Karpas-422 (cell line): Measurements from ENCODE around the gene FRG2B. TPM values are rescaled to one million over a fixed set of nuclear protein-coding genes. Genes with fewer than 3 reads are reported as not detected.
"Not testable (repeated sequence)": the region's sequence is repeated elsewhere in the genome, so short reads cannot be mapped to it uniquely, and the experiment has no call there.

ENCODE experiments used
- DNase-seq: peaks from one replicate; pipeline ENCODE4 v3.0.0-alpha.2; 2015
- H2AFZ ChIP-seq: fragments of 200-600 bp; sonication (generic); 2 replicates; pipeline ENCODE4 v1.6.1; 2014; ENCODE audit warnings: antibody characterized with exemption, low read length, mixed read lengths
- H3K27ac ChIP-seq: fragments of 200-600 bp; sonication (generic); 2 replicates; pipeline ENCODE4 v1.5.1; 2014; ENCODE audit warnings: mild to moderate bottlenecking, low read length, moderate library complexity
- H3K27me3 ChIP-seq: fragments of 200-600 bp; sonication (generic); 2 replicates; pipeline ENCODE4 v1.6.1; 2014; ENCODE audit warnings: low read length, mixed read lengths
- H3K36me3 ChIP-seq: fragments of 200-600 bp; sonication (generic); 2 replicates; pipeline ENCODE4 v1.6.1; 2014; ENCODE audit warnings: low read length, mixed read lengths; ENCODE audit not compliant: insufficient read depth
- H3K4me1 ChIP-seq: fragments of 200-600 bp; sonication (generic); 2 replicates; pipeline ENCODE4 v1.6.1; 2014; ENCODE audit warnings: mild to moderate bottlenecking, low read length, mixed read lengths
- H3K4me2 ChIP-seq: fragments of 200-600 bp; sonication (generic); 2 replicates; pipeline ENCODE4 v1.6.1; 2014; ENCODE audit warnings: low read length, low read depth, mild to moderate bottlenecking; ENCODE audit not compliant: poor library complexity, severe bottlenecking
- H3K4me3 ChIP-seq: fragments of 200-600 bp; sonication (generic); 2 replicates; pipeline ENCODE4 v1.5.1; 2014; ENCODE audit warnings: mild to moderate bottlenecking, antibody characterized with exemption, low read length, mixed read lengths
- H3K79me2 ChIP-seq: fragments of 200-600 bp; sonication (generic); 2 replicates; pipeline ENCODE4 v1.6.1; 2014; ENCODE audit warnings: mild to moderate bottlenecking, low read length, mixed read lengths
- H3K9ac ChIP-seq: fragments of 200-600 bp; sonication (generic); 2 replicates; pipeline ENCODE4 v1.6.0; 2014; ENCODE audit warnings: low read length
- H3K9me2 ChIP-seq: fragments of 200-600 bp; sonication (generic), shearing (Covaris generic); replicated peaks from 2 replicates; pipeline ENCODE4 v1.6.0; 2014; ENCODE audit warnings: mild to moderate bottlenecking, low read length, moderate library complexity; ENCODE audit not compliant: insufficient read depth
- H3K9me3 ChIP-seq: fragments of 300-700, 200-600 bp; sonication (generic); 2 replicates; pipeline ENCODE4 v1.6.1; 2014; ENCODE audit warnings: low read length, mixed read lengths
- H4K20me1 ChIP-seq: fragments of 200-600 bp; sonication (generic); 2 replicates; pipeline ENCODE4 v1.6.1; 2014; ENCODE audit warnings: mild to moderate bottlenecking, antibody characterized with exemption, low read length, low read depth; ENCODE audit not compliant: insufficient read depth
- total RNA-seq: library from RNA; depleted of rRNA; stranded (reverse); fragments of >200 nt; shearing (Covaris generic); gene quantifications from 2 replicates; pipeline ENCODE4 v1.2.3, GENCODE V29; 2014; ENCODE audit warnings: low replicate concordance

FRG2B gene
- total RNA-seq, 1 experiment from 2014 or later: not detected

GRCh38 chr10:133613699-133614098, 12.9 kb downstream of the FRG2B start:
- Histone ChIP-seq H3K4me2 (no peak overlapping the region), H4K20me1 (no peaks in the 10 kb centered on the region), H3K4me3 (no peak overlapping the region), H2AFZ (no peak overlapping the region), H3K9me2 (no peaks in the 10 kb centered on the region), H3K27ac (no peak overlapping the region), H3K27me3 (no peaks in the 10 kb centered on the region), H3K79me2 (no peaks in the 10 kb centered on the region), H3K9me3 (no peaks in the 10 kb centered on the region), H3K9ac (no peak overlapping the region), H3K4me1 (no peaks in the 10 kb centered on the region), H3K36me3 (no peaks in the 10 kb centered on the region)
- DNase-seq: no peak

- Histone ChIP-seq H3K9me2 (no peaks in the 10 kb centered on the region), H4K20me1 (no peaks in the 10 kb centered on the region), H3K9me3 (peaks cover 15% of the 10 kb centered on the region; the same call in 1 of the 2 replicates), H3K27ac (no peak overlapping the region), H3K4me2 (no peak overlapping the region), H3K4me3 (no peak overlapping the region), H3K79me2 (no peaks in the 10 kb centered on the region), H2AFZ (no peak overlapping the region), H3K9ac (no peak overlapping the region), H3K27me3 (no peaks in the 10 kb centered on the region), H3K4me1 (no peaks in the 10 kb centered on the region), H3K36me3 (no peaks in the 10 kb centered on the region)
- no peak for DNase-seq
Measured at GRCh38 chr10:133611079-133611478, 15.5 kb downstream of the FRG2B start.

GRCh38 chr10:133608855-133609254, 17.7 kb downstream of the FRG2B start:
- Histone ChIP-seq H3K36me3 (no peaks in the 10 kb centered on the region), H3K27me3 (no peaks in the 10 kb centered on the region), H3K79me2 (no peaks in the 10 kb centered on the region), H3K4me3 (no peak overlapping the region), H3K27ac (no peak overlapping the region), H3K4me1 (no peaks in the 10 kb centered on the region), H3K9me3 (peaks cover 15% of the 10 kb centered on the region; the same call in 1 of the 2 replicates), H3K9me2 (no peaks in the 10 kb centered on the region), H3K4me2 (no peak overlapping the region), H4K20me1 (no peaks in the 10 kb centered on the region), H3K9ac (no peak overlapping the region), H2AFZ (no peak overlapping the region)
- DNase-seq: peak; percentile 46

- not testable (repeated sequence) for H3K4me2 ChIP-seq, H3K36me3 ChIP-seq, DNase-seq, H3K4me1 ChIP-seq, H3K9ac ChIP-seq, H3K27me3 ChIP-seq, H3K79me2 ChIP-seq, H2AFZ ChIP-seq, H4K20me1 ChIP-seq, H3K4me3 ChIP-seq, H3K9me2 ChIP-seq, H3K27ac ChIP-seq
- peaks cover 15% of the 10 kb centered on the region; the same call in 1 of the 2 replicates for H3K9me3 ChIP-seq
Measured at GRCh38 chr10:133603434-133603833, 23.2 kb downstream of the FRG2B start.

- H4K20me1 ChIP-seq: no peaks in the 10 kb centered on the region
- H3K27me3 ChIP-seq: no peaks in the 10 kb centered on the region
- no peaks in the 10 kb centered on the region for H3K9me2 ChIP-seq
- DNase-seq: no peak
- H3K9ac ChIP-seq: no peak overlapping the region
- H3K79me2 ChIP-seq: no peaks in the 10 kb centered on the region
- H3K4me1 ChIP-seq: no peaks in the 10 kb centered on the region
- H3K36me3 ChIP-seq: no peaks in the 10 kb centered on the region
- no peaks in the 10 kb centered on the region for H3K9me3 ChIP-seq
- no peak overlapping the region for H3K4me3 ChIP-seq
- H3K27ac ChIP-seq: no peak overlapping the region
- H3K4me2 ChIP-seq: no peak overlapping the region
- H2AFZ ChIP-seq: no peak overlapping the region
Measured at GRCh38 chr10:133600657-133601056, 25.9 kb downstream of the FRG2B start.

- not testable (repeated sequence) for H3K9ac ChIP-seq, H3K4me1 ChIP-seq, H3K4me3 ChIP-seq, H3K79me2 ChIP-seq, H3K9me2 ChIP-seq, H3K9me3 ChIP-seq, H3K36me3 ChIP-seq, H2AFZ ChIP-seq, H4K20me1 ChIP-seq, DNase-seq, H3K27me3 ChIP-seq, H3K4me2 ChIP-seq, H3K27ac ChIP-seq
Measured at GRCh38 chr10:133599869-133600268, 26.7 kb downstream of the FRG2B start.

GRCh38 chr10:133592716-133593115, 33.9 kb downstream of the FRG2B start:
- Histone ChIP-seq H3K27me3 (no peaks in the 10 kb centered on the region), H4K20me1 (no peaks in the 10 kb centered on the region), H3K27ac (no peak overlapping the region), H3K4me3 (no peak overlapping the region), H2AFZ (no peak overlapping the region), H3K36me3 (no peaks in the 10 kb centered on the region), H3K4me1 (no peaks in the 10 kb centered on the region), H3K79me2 (no peaks in the 10 kb centered on the region), H3K9ac (no peak overlapping the region), H3K9me3 (no peaks in the 10 kb centered on the region), H3K9me2 (no peaks in the 10 kb centered on the region), H3K4me2 (no peak overlapping the region)
- no peak for DNase-seq

GRCh38 chr10:133590970-133591359, 35.6 kb downstream of the FRG2B start:
- no peaks in the 10 kb centered on the region for H3K4me1 ChIP-seq
- H3K27me3 ChIP-seq: no peaks in the 10 kb centered on the region
- no peak overlapping the region for H3K9ac ChIP-seq
- H3K27ac ChIP-seq: no peak overlapping the region
- no peaks in the 10 kb centered on the region for H3K79me2 ChIP-seq
- no peaks in the 10 kb centered on the region for H3K9me3 ChIP-seq
- H3K36me3 ChIP-seq: no peaks in the 10 kb centered on the region
- no peak overlapping the region for H2AFZ ChIP-seq
- H3K4me2 ChIP-seq: no peak overlapping the region
- no peaks in the 10 kb centered on the region for H4K20me1 ChIP-seq
- no peaks in the 10 kb centered on the region for H3K9me2 ChIP-seq
- no peak for DNase-seq
- H3K4me3 ChIP-seq: no peak overlapping the region
